Measurements from ENCODE around the gene RFESD.

RFESD gene

DNA sequence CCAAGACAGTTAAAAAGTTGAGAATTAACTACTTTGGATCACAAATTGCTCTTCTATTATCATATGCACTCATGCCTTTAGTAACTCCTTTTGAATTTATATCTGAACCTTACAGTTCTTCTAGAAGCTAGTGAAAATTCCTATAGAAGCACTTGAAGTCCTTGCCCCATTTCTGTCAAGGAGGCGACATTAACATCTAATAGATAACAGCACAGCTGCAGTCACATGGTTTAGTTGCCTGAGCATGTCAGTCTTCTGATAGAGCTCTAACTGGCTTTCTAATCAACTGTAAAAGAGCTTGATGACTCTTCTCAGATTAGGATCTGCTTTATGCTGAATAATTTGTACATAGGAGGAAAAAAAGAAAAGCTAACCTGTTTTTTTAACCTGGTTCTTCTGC lies 9.0 kb downstream of the RFESD start:
- in situ Hi-C loops (cut with HindIII; ENCODE audit: low sequenced_read_pairs) = no loop called here

GRCh38 chr5:95660060-95660459 lies 13.5 kb downstream of the RFESD start:
- in situ Hi-C loops (cut with HindIII; ENCODE audit: low sequenced_read_pairs) = no loop called here

DNA sequence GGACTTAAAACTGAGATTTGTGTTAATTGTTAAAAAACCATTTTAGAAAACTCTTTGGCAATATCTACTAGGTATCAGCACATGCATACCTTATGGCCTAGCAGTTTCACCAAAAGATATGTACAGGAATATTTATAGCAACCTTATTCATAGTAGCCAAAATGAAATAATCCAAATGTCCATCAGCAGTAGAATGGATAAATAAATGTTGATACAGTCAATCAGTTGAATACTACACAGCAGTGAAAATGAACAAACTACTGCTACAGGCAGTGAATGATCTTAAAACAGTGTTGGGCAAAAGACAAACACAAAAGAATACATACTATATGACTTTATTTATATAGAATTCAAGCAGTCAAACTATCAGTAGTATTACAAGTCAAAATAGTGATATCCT lies 16.4 kb downstream of the RFESD start:
- in situ Hi-C loops (cut with HindIII; ENCODE audit: low sequenced_read_pairs) = no loop called here

- in situ Hi-C loops (cut with HindIII; ENCODE audit: low sequenced_read_pairs) = no loop called here
These were observed 17.7 kb downstream of the RFESD start for GRCh38 chr5:95664204-95664786.

DNA sequence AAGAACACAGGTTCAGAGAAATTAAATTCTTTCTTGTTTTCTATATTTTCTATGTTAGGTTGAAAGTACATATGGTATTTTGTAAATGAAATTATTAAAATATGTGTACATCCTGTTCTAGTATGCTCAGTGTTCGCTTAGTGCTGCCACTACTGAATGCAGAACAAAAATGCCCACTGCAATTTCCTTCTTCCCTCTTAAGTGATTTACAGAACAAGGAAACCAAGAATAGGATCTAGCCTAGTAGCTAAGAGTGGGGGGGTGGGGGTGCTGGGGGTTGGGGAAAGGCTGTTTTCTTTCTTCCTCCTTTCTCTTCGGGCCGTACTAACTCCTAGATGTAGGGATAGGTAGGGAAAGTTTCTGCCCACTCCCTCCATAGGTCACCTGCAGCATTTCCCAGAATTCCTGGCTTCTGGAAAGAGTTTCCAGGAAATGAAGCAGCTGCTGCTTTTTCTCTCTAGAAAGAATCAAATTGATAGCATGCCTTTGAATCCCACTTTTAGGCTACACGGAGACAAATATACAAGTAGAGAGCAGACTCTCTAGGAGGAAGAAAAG lies 20.6 kb downstream of the RFESD start:
- in situ Hi-C loops (cut with HindIII; ENCODE audit: low sequenced_read_pairs) = no loop called here

DNA sequence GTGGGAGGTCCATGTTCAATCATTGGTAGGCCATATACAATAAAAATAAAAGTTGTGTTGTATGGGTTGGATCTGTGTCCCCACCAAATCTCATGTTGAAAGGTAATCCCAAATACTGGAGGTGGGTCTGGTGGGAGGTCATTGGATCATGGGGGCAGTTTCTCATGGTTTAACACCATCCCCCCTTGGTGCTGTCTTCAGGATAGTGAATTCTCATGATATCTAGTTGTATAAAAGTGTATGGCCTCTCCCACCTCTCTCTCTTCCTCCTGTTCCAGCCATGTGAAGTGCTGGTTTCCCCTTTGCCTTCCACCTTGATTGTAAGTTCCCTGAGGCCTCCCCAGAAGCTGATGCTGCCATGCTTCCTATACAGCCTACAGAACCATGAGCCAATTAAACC lies 21.1 kb downstream of the RFESD start:
- in situ Hi-C loops (cut with HindIII; ENCODE audit: low sequenced_read_pairs) = no loop called here

DNA sequence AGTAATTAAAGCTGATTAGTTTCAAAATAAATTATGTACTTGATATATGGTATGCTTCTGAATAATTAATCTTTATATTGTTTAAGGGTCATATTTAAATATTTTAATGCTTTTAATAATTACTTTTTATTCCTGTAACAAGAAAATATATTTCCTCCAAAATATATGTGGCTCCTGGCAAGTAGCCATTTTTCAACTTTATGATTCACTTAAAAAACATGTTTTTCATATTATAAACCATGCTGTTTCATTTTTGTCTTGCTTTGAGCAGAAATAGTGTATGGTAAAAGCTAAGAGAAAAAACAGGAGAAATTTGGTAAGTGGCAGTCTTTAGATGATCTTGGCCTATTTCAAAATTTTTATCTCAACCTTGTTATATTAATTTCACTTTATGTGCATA lies 21.6 kb downstream of the RFESD start:
- in situ Hi-C loops (cut with HindIII; ENCODE audit: low sequenced_read_pairs) = no loop called here

GRCh38 chr5:95668728-95669127 lies 22.2 kb downstream of the RFESD start:
- in situ Hi-C loops (cut with HindIII; ENCODE audit: low sequenced_read_pairs) = no loop called here

GRCh38 chr5:95669540-95669939 lies 23.0 kb downstream of the RFESD start:
- in situ Hi-C loops (cut with HindIII; ENCODE audit: low sequenced_read_pairs) = no loop called here

- in situ Hi-C loops (cut with HindIII; ENCODE audit: low sequenced_read_pairs) = no loop called here
These were observed 23.4 kb downstream of the RFESD start for GRCh38 chr5:95669985-95670384.

DNA sequence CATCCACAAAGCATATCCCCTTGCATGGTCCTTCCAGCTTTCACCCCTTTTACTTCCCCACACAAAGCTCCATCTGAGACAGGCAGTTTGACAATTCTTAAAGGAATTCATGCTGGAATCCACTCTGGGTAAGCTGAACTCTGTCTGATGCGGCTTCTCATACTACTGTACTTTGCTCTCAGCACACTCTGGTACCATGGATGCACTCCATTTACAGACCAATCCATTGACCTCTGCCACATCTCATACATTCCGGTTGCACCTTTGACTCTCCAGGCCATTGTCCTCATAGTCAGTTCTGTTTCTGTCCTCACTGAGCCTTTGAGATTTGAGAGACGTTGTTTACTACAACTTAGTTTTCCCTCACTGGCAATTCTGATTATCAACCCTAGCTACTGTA lies 24.0 kb downstream of the RFESD start:
- in situ Hi-C loops (cut with HindIII; ENCODE audit: low sequenced_read_pairs) = no loop called here

- in situ Hi-C loops (cut with HindIII; ENCODE audit: low sequenced_read_pairs) = no loop called here
These were observed 25.2 kb downstream of the RFESD start for GRCh38 chr5:95671826-95672225.

GRCh38 chr5:95672641-95673040 lies 26.1 kb downstream of the RFESD start:
- in situ Hi-C loops (cut with HindIII; ENCODE audit: low sequenced_read_pairs) = no loop called here

DNA sequence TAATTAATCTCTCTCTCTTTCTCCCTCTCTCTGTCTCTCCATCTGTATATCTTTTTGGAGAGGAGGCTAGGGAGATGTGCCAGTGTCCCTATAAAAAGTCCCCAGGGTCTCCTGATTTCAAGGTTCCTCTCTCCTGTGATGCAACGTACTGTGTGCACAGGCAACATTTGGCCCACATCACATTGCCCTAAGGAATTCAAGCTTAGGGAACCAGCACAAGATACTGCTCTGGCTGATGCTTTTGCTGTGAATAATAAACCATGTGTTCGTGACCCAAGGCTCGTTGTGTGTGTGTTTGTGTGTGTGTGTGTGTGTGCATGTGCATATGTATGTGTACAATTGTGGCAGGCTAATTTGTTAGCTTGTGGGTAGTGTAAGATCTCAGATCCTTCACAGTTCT lies 26.5 kb downstream of the RFESD start:
- in situ Hi-C loops (cut with HindIII; ENCODE audit: low sequenced_read_pairs) = no loop called here

- in situ Hi-C loops (cut with HindIII; ENCODE audit: low sequenced_read_pairs) = no loop called here
These were observed 36.3 kb downstream of the RFESD start, which contains the start of gene SPATA9 for GRCh38 chr5:95682891-95683290. TSS of gene SPATA9 (minus strand) at chr5:95682991. CDS start at chr5:95682854, 137 bp downstream.

GRCh38 chr5:95684361-95684760 lies 37.8 kb downstream of the RFESD start:
- in situ Hi-C loops (cut with HindIII; ENCODE audit: low sequenced_read_pairs) = no loop called here

DNA sequence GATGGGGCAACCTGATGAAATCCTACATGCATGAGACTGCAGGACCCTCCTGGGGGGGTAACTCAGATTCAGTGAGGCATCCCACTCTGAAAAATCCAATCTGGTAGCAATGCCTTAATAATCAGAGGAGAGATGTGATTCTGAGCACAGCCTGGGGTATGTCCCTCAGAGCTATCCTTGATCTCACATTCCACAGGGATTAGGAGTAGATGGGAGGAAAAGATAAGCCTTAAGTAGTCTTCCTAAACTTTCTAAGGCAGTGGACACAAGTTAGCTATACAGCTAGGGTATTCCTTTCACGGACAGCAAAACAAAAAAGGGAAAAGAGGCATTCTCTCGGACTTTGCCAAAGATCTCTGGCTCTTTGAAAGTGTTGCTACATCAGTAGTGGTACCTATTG lies 40.1 kb downstream of the RFESD start:
- in situ Hi-C loops (cut with HindIII; ENCODE audit: low sequenced_read_pairs) = no loop called here

DNA sequence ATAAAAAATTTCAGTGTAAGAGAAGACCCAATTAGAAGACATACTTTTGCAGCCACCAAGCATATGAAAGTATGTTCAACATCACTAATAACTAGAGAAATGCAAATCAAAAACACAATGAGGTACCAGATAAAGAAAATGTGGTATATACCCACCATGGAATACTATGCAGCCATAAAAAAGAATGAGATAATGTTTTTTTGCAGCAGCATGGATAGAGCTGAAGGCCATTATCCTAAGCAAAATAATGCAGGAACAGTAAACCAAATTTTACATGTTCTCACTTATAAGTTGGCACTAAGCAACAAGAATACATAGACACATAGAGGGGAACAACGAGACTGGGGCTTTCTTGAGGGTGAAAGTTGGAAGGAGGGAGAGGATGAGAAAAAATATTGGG lies 43.1 kb downstream of the RFESD start:
- in situ Hi-C loops (cut with HindIII; ENCODE audit: low sequenced_read_pairs) = no loop called here

GRCh38 chr5:95690333-95690732 lies 43.8 kb downstream of the RFESD start:
- in situ Hi-C loops (cut with HindIII; ENCODE audit: low sequenced_read_pairs) = no loop called here

DNA sequence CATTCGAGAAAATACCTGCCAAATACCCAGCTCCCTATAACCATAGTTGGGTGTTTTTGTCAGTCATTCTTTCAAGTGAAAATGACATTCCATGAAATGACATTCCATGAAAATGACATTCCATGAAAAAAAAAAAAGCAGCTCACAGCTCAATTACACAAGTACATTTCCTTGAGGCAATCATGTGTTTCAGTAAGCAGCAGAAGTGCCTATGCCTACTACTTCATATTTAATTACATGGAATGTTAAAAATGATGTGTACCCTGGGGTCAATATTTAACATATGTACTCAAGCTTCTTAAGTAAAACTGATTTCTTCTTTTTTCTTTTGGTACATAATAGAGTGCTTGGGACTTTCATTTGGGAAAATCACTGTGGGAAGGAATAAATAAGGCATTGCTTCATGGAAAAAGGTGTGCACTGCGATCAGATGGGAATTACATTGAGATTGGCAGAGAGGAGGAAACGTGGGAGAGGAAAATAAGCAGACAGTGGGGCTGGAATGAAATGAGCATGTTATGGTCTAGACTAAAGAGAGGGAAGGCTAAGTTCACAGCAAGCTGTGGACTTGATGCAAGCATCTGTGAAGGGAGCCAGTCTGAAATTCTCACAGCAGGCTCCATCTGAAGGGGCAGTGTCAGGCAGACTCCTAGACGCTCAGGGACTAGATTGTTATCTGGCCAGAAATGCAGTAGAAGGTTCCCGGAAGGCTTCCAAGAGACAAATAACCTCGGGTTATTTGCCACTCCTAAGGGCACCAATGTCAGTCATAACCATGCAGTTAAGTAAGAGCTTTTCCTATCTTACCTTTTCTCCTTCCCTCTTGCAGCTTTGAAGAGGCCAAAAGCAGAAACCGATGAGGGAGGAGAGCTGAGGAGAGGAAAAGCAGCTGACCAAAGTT lies 51.5 kb downstream of the RFESD start:
- in situ Hi-C loops (cut with HindIII; ENCODE audit: low sequenced_read_pairs) = no loop called here

DNA sequence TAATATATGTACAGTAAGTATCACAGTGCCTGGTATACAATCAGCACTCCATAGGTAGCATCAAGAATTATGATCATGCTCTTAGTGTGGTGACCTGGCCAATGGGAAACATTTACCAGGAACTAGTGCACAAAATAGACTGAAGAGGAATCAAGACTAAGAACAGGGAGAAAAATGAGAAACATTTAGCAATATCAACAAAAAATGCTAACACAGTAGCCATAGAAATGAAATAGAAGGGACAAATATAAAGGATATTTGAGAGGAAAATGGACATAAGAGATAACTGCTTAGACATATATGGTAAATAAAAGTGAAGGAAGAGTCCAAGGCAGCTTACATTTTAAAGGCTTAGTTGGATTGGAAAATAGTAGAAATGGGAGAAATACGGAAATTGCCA lies 52.8 kb downstream of the RFESD start:
- in situ Hi-C loops (cut with HindIII; ENCODE audit: low sequenced_read_pairs) = no loop called here

- in situ Hi-C loops (cut with HindIII; ENCODE audit: low sequenced_read_pairs) = no loop called here
These were observed 54.5 kb downstream of the RFESD start for GRCh38 chr5:95701074-95701473.
